Osteoblast (primary cell): ENCODE data around the gene TYW1B. TPM values are rescaled to one million over a fixed set of nuclear protein-coding genes. Genes with fewer than 3 reads are reported as not detected.
"Not testable (repeated sequence)": the region's sequence is repeated elsewhere in the genome, so short reads cannot be mapped to it uniquely, and the experiment has no call there.

Source experiments
- DNase-seq: peaks from one replicate; pipeline ENCODE4 v3.0.0; 2011; ENCODE audit warnings: low spot score, mixed read lengths; ENCODE audit not compliant: insufficient read length; ENCODE audit errors: missing footprints
- H2AFZ ChIP-seq: 2 replicates; pipeline ENCODE4 v1.6.0; 2011; ENCODE audit warnings: mild to moderate bottlenecking, low read length
- H3K27ac ChIP-seq: 2 replicates; pipeline ENCODE4 v1.5.1; 2011; ENCODE audit warnings: mild to moderate bottlenecking, low read depth, low read length, moderate library complexity
- H3K27me3 ChIP-seq: 2 replicates; pipeline ENCODE4 v1.6.0; 2012; ENCODE audit warnings: mild to moderate bottlenecking, control low read depth, inconsistent platforms, low read length, moderate library complexity; ENCODE audit not compliant: insufficient read depth
- H3K36me3 ChIP-seq: 2 replicates; pipeline ENCODE4 v1.5.1; 2011; ENCODE audit warnings: mild to moderate bottlenecking, low read length, control low read depth, moderate library complexity; ENCODE audit not compliant: insufficient read depth
- H3K4me1 ChIP-seq: 2 replicates; pipeline ENCODE4 v1.5.1; 2011; ENCODE audit warnings: mild to moderate bottlenecking, low read length, control low read depth, moderate library complexity; ENCODE audit not compliant: insufficient read depth
- H3K4me2 ChIP-seq: 2 replicates; pipeline ENCODE4 v1.6.0; 2011; ENCODE audit warnings: mild to moderate bottlenecking, low read length; ENCODE audit not compliant: insufficient read depth
- H3K4me3 ChIP-seq: fragments of 200-600 bp; sonication (generic); 3 replicates; pipeline ENCODE4 v1.5.1; 2012; ENCODE audit warnings: mild to moderate bottlenecking, low read length, inconsistent platforms; ENCODE audit not compliant: insufficient read depth
- H3K79me2 ChIP-seq: 2 replicates; pipeline ENCODE4 v1.6.0; 2012; ENCODE audit warnings: mild to moderate bottlenecking, low read length, control low read depth, inconsistent platforms; ENCODE audit not compliant: insufficient read depth
- H3K9me3 ChIP-seq: 2 replicates; pipeline ENCODE4 v1.5.1; 2011; ENCODE audit warnings: low read depth, low read length, control low read depth
- H4K20me1 ChIP-seq: 2 replicates; pipeline ENCODE4 v1.6.0; 2012; ENCODE audit warnings: mild to moderate bottlenecking, low read length, control low read depth; ENCODE audit not compliant: insufficient read depth
- CTCF ChIP-seq: IDR thresholded peaks from 2 replicates; pipeline ENCODE4 v1.5.1; 2011; ENCODE audit warnings: mild to moderate bottlenecking, low read depth, low read length, moderate library complexity; ENCODE audit errors: extremely low read depth
- total RNA-seq: library from RNA; depleted of rRNA; stranded (reverse); fragments of >200 nt; gene quantifications from 2 replicates; pipeline ENCODE4 v1.2.3, GENCODE V29; 2012

TYW1B gene
- total RNA-seq, 1 donor, result 2.2 TPM

- H3K36me3 ChIP-seq, result no peaks in the 10 kb centered on the region
- no peaks in the 10 kb centered on the region for H3K27me3 ChIP-seq
- H4K20me1 ChIP-seq, result no peaks in the 10 kb centered on the region
- no peak overlapping the region for H3K4me3 ChIP-seq
- H3K4me1 ChIP-seq, result no peaks in the 10 kb centered on the region
- DNase-seq, result peak; percentile 4
- H3K9me3 ChIP-seq, result no peaks in the 10 kb centered on the region
- H3K27ac ChIP-seq, result no peak overlapping the region
- no peak overlapping the region for H2AFZ ChIP-seq
- no peak overlapping the region for H3K4me2 ChIP-seq
- no peak for TF ChIP-seq CTCF
- H3K79me2 ChIP-seq, result no peaks in the 10 kb centered on the region
These were observed 250.9 kb downstream of the TYW1B start for GRCh38 chr7:72577107-72577506.

GRCh38 chr7:72561988-72562387, 266.0 kb downstream of the TYW1B start:
- H3K27ac ChIP-seq, H3K4me3 ChIP-seq, H3K4me2 ChIP-seq, H4K20me1 ChIP-seq, H3K4me1 ChIP-seq, H3K36me3 ChIP-seq, DNase-seq, H3K79me2 ChIP-seq, H3K9me3 ChIP-seq, H3K27me3 ChIP-seq, H2AFZ ChIP-seq: not testable (repeated sequence)

GRCh38 chr7:72559546-72559945, 268.5 kb downstream of the TYW1B start:
- H3K9me3 ChIP-seq, H3K4me2 ChIP-seq, H3K4me1 ChIP-seq, H3K27ac ChIP-seq, H3K79me2 ChIP-seq, H2AFZ ChIP-seq, H4K20me1 ChIP-seq, H3K4me3 ChIP-seq, H3K27me3 ChIP-seq, H3K36me3 ChIP-seq, DNase-seq: not testable (repeated sequence)

- H3K4me1 ChIP-seq, H4K20me1 ChIP-seq, H3K36me3 ChIP-seq, H3K27me3 ChIP-seq, H3K79me2 ChIP-seq, H3K4me3 ChIP-seq, H3K27ac ChIP-seq, H3K4me2 ChIP-seq, H3K9me3 ChIP-seq, H2AFZ ChIP-seq, DNase-seq: not testable (repeated sequence)
These were observed 271.3 kb downstream of the TYW1B start for GRCh38 chr7:72556733-72557132.

GRCh38 chr7:72555238-72555637, 272.8 kb downstream of the TYW1B start:
- not testable (repeated sequence) for H3K4me1 ChIP-seq

GRCh38 chr7:72554401-72554800, 273.6 kb downstream of the TYW1B start:
- not testable (repeated sequence) for H4K20me1 ChIP-seq, H3K79me2 ChIP-seq, DNase-seq, H3K27ac ChIP-seq, H2AFZ ChIP-seq, H3K4me1 ChIP-seq, H3K9me3 ChIP-seq, H3K36me3 ChIP-seq, H3K27me3 ChIP-seq, H3K4me3 ChIP-seq, H3K4me2 ChIP-seq

More at GRCh38 chr7:72555238-72555637, 272.8 kb downstream of the TYW1B start:
- not testable (repeated sequence) for H3K4me2 ChIP-seq, H3K4me3 ChIP-seq, DNase-seq, H3K79me2 ChIP-seq, H3K27ac ChIP-seq, H3K36me3 ChIP-seq, H3K27me3 ChIP-seq, H3K9me3 ChIP-seq, H2AFZ ChIP-seq, H4K20me1 ChIP-seq

GRCh38 chr7:72550454-72550853, 277.5 kb downstream of the TYW1B start:
- not testable (repeated sequence) for H3K27me3 ChIP-seq, DNase-seq, H2AFZ ChIP-seq

GRCh38 chr7:72546586-72547237, 281.3 kb downstream of the TYW1B start:
- not testable (repeated sequence) for H4K20me1 ChIP-seq, H3K9me3 ChIP-seq, H3K27me3 ChIP-seq, H2AFZ ChIP-seq, H3K4me1 ChIP-seq, H3K4me2 ChIP-seq, H3K36me3 ChIP-seq, H3K4me3 ChIP-seq, H3K79me2 ChIP-seq, H3K27ac ChIP-seq
- peak; percentile 68 for DNase-seq

More at GRCh38 chr7:72550454-72550853, 277.5 kb downstream of the TYW1B start:
- not testable (repeated sequence) for H3K4me3 ChIP-seq, H3K27ac ChIP-seq, H3K4me1 ChIP-seq, H3K79me2 ChIP-seq, H4K20me1 ChIP-seq, H3K9me3 ChIP-seq, H3K4me2 ChIP-seq, H3K36me3 ChIP-seq
